HepG2 (cell line): ENCODE measurements around the gene LMAN2. TPM values are rescaled to one million over a fixed set of nuclear protein-coding genes. Genes with fewer than 3 reads are reported as not detected.

ENCODE experiments used
- AHR ChIP-seq: IDR thresholded peaks from 2 replicates; pipeline ENCODE4 v1.6.1; 2018; ENCODE audit warnings: missing genetic modification reagents, missing compliant biosample characterization
- CCDC6 ChIP-seq: sonication (generic); formaldehyde crosslinking; IDR thresholded peaks from 2 replicates; pipeline ENCODE4 v1.8.1; 2022; ENCODE audit warnings: mild to moderate bottlenecking, missing genetic modification reagents, moderate library complexity
- ELK4 ChIP-seq: sonication (generic); formaldehyde crosslinking; IDR thresholded peaks from 2 replicates; pipeline ENCODE4 v1.9.0; 2021; ENCODE audit warnings: missing genetic modification reagents, borderline replicate concordance
- FOXJ3 ChIP-seq: sonication (generic); formaldehyde crosslinking; IDR thresholded peaks from 2 replicates; pipeline ENCODE4 v1.4.0; 2020; ENCODE audit warnings: missing genetic modification reagents, mild to moderate bottlenecking, borderline replicate concordance
- HNF4A ChIP-seq: sonication (generic); formaldehyde crosslinking; IDR thresholded peaks from 2 replicates; pipeline ENCODE4 v1.4.0; 2020; ENCODE audit warnings: missing genetic modification reagents
- IKZF5 ChIP-seq: IDR thresholded peaks from 2 replicates; pipeline ENCODE4 v1.6.1; 2018; ENCODE audit warnings: missing genetic modification reagents, mild to moderate bottlenecking, missing compliant biosample characterization
- RCOR2 ChIP-seq: IDR thresholded peaks from 2 replicates; pipeline ENCODE4 v1.6.1; 2016; ENCODE audit warnings: missing biosample characterization, missing genetic modification reagents
- REST ChIP-seq, 2 experiments: IDR thresholded peaks; 2 replicates each; pipeline ENCODE4 v1.6.1; 2011 to 2012; ENCODE audit warnings: low read length in 2 of 2, borderline replicate concordance in 1 of 2, low read depth in 1 of 2, mild to moderate bottlenecking in 1 of 2, moderate library complexity in 1 of 2
- SALL1 ChIP-seq: sonication (generic); formaldehyde crosslinking; IDR thresholded peaks from 2 replicates; pipeline ENCODE4 v1.8.0; 2022; ENCODE audit warnings: mild to moderate bottlenecking, missing genetic modification reagents
- SAP130 ChIP-seq: IDR thresholded peaks from 2 replicates; pipeline ENCODE4 v1.6.1; 2016; ENCODE audit warnings: low read depth
- SUZ12 ChIP-seq: fragments of 150-350 bp; IDR thresholded peaks from 2 replicates; pipeline ENCODE4 v1.6.1; 2014; ENCODE audit warnings: low read depth, low read length
- SYNCRIP ChIP-seq: fragments of 200-400 bp; formaldehyde crosslinking; IDR thresholded peaks from 2 replicates; pipeline ENCODE4 v1.6.1; 2018; ENCODE audit warnings: mild to moderate bottlenecking, low read depth, low read length; ENCODE audit not compliant: insufficient read depth
- THAP11 ChIP-seq: IDR thresholded peaks from 2 replicates; pipeline ENCODE4 v1.6.1; 2016; ENCODE audit warnings: missing biosample characterization, missing genetic modification reagents
- YEATS2 ChIP-seq: sonication (generic); formaldehyde crosslinking; IDR thresholded peaks from 2 replicates; pipeline ENCODE4 v1.4.0; 2020; ENCODE audit warnings: missing genetic modification reagents, borderline replicate concordance
- ZHX1 ChIP-seq: sonication (generic); formaldehyde crosslinking; IDR thresholded peaks from 2 replicates; pipeline ENCODE4 v1.8.1; 2022; ENCODE audit warnings: low read depth, mild to moderate bottlenecking, missing genetic modification reagents
- ZNF230 ChIP-seq: sonication (generic); formaldehyde crosslinking; IDR thresholded peaks from 2 replicates; pipeline ENCODE4 v1.4.0; 2020; ENCODE audit warnings: mild to moderate bottlenecking, missing genetic modification reagents
- ZNF296 ChIP-seq: sonication (generic); formaldehyde crosslinking; conservative IDR thresholded peaks from 2 replicates; pipeline ENCODE4 v1.5.0; 2020; ENCODE audit warnings: mild to moderate bottlenecking, missing genetic modification reagents
- ZSCAN5A ChIP-seq: sonication (generic); formaldehyde crosslinking; IDR thresholded peaks from 2 replicates; pipeline ENCODE4 v1.8.0; 2022; ENCODE audit warnings: mild to moderate bottlenecking, missing genetic modification reagents, borderline replicate concordance
- polyA plus RNA-seq, 8 experiments: library from polyadenylated mRNA; depleted of rRNA in 3 of 8; stranded (reverse) in 7 of 8; unstranded in 1 of 8; fragments of >200 nt; fragmentation: Illumina TruSeq in 4 of 8; extraction: Trizol in 4 of 8; gene quantifications; 2 replicates each; pipeline versions ENCODE4 v1.2.1 to v1.2.3, GENCODE V29; 2011 to 2016; ENCODE audit warnings: low read depth in 4 of 8, missing spikeins in 1 of 8, mixed read lengths in 1 of 8; ENCODE audit not compliant: insufficient read depth in 1 of 8
- total RNA-seq, 5 experiments: library from RNA; depleted of rRNA; stranded (reverse); fragments of >200 nt; fragmentation: Illumina TruSeq; extraction: Trizol; gene quantifications; 2 replicates each; pipeline ENCODE4 v1.2.3, GENCODE V29; 2016; ENCODE audit warnings: low read depth in 1 of 5

Gene LMAN2
- total and polyA plus RNA-seq, 2 of the 13 experiments (the other 11 are each of a cell fraction or from before 2014, with no cell fraction given): 191 to 197 TPM

GRCh38 chr5:177327539-177328522 is 23.6 kb downstream of the LMAN2 start (continued):
- TF ChIP-seq SALL1 (CRISPR knock-in tag) (0 out of 2 replicates have a peak, but pooled peaks have one; percentile 9), RCOR2 (no peak), ZSCAN5A (no peak), FOXJ3 (CRISPR knock-in tag) (no peak), ZHX1 (CRISPR knock-in tag) (no peak), ZNF230 (CRISPR knock-in tag) (no peak), YEATS2 (CRISPR knock-in tag) (no peak), ELK4 (CRISPR knock-in tag) (no peak), SUZ12 (no peak), IKZF5 (CRISPR knock-in tag) (no peak), ZNF296 (no peak), SYNCRIP (no peak), REST (IDR thresholded peaks at IDR 0.05; ENCODE audit: borderline replicate concordance in 1 of 2, low read depth in 1 of 2, low read length in 2 of 2) (no peak), HNF4A (peak; percentile 68), THAP11 (CRISPR knock-in tag) (no peak), CCDC6 (CRISPR knock-in tag) (no peak), SAP130 (CRISPR knock-in tag) (0 out of 2 replicates have a peak, but pooled peaks have one; percentile 39), AHR (CRISPR knock-in tag) (no peak)
